HepG2 (cell line): ENCODE data around the gene IRF2BPL. TPM values are rescaled to one million over a fixed set of nuclear protein-coding genes. Genes with fewer than 3 reads are reported as not detected.

Source experiments
- ATF7 ChIP-seq, 2 experiments: fragments of 450-650 bp in 1 of 2; sonication (generic) in 1 of 2; formaldehyde crosslinking in 1 of 2; IDR thresholded peaks; 2 replicates each; pipeline versions ENCODE4 v1.4.0 to v1.6.1; 2016 to 2020; ENCODE audit warnings: antibody characterized with exemption in 1 of 2, mild to moderate bottlenecking in 1 of 2, missing genetic modification reagents in 1 of 2
- CCDC6 ChIP-seq: sonication (generic); formaldehyde crosslinking; IDR thresholded peaks from 2 replicates; pipeline ENCODE4 v1.8.1; 2022; ENCODE audit warnings: mild to moderate bottlenecking, missing genetic modification reagents, moderate library complexity
- CHD2 ChIP-seq: IDR thresholded peaks from 2 replicates; pipeline ENCODE4 v1.6.1; 2011; ENCODE audit warnings: low read depth, low read length, improper control_type of control experiment
- ETV5 ChIP-seq: IDR thresholded peaks from 2 replicates; pipeline ENCODE4 v1.6.1; 2018; ENCODE audit warnings: missing biosample characterization, missing genetic modification reagents, inconsistent platforms, borderline replicate concordance
- KDM5A ChIP-seq: fragments of 200-600 bp; sonication (generic); IDR thresholded peaks from 2 replicates; pipeline ENCODE4 v1.7.0; 2018; ENCODE audit warnings: antibody characterized with exemption, mild to moderate bottlenecking, low read length, borderline replicate concordance
- NFKB2 ChIP-seq: sonication (generic); formaldehyde crosslinking; IDR thresholded peaks from 2 replicates; pipeline ENCODE4 v1.4.0; 2020; ENCODE audit warnings: missing genetic modification reagents, borderline replicate concordance
- NONO ChIP-seq, 2 experiments: fragments of 450-650 bp in 1 of 2; sonication (generic) in 1 of 2; formaldehyde crosslinking in 1 of 2; IDR thresholded peaks in 1 of 2; conservative IDR thresholded peaks in 1 of 2; 2 replicates each; pipeline versions ENCODE4 v1.6.1 to v1.8.0; 2017 to 2022; ENCODE audit warnings: mild to moderate bottlenecking in 1 of 2, missing genetic modification reagents in 1 of 2, moderate library complexity in 1 of 2
- PLRG1 ChIP-seq: fragments of 450-650 bp; conservative IDR thresholded peaks from 2 replicates; pipeline ENCODE4 v1.6.1; 2016
- YY1 ChIP-seq: IDR thresholded peaks from 2 replicates; pipeline ENCODE4 v1.6.1; 2011; ENCODE audit warnings: low read length, low read depth, moderate library complexity, mild to moderate bottlenecking; ENCODE audit not compliant: insufficient read depth, insufficient replicate concordance
- ZNF441 ChIP-seq: sonication (generic); formaldehyde crosslinking; IDR thresholded peaks from 2 replicates; pipeline ENCODE4 v1.7.0; 2021; ENCODE audit warnings: missing genetic modification reagents, borderline replicate concordance
- ZNF501 ChIP-seq: sonication (generic); formaldehyde crosslinking; IDR thresholded peaks from 2 replicates; pipeline ENCODE4 v1.5.1; 2020; ENCODE audit warnings: mild to moderate bottlenecking, moderate library complexity, missing genetic modification reagents
- ZNF589 ChIP-seq: sonication (generic); formaldehyde crosslinking; conservative IDR thresholded peaks from 2 replicates; pipeline ENCODE4 v1.8.0; 2022; ENCODE audit warnings: mild to moderate bottlenecking, moderate library complexity, missing genetic modification reagents
- ZNF768 ChIP-seq: sonication (generic); formaldehyde crosslinking; IDR thresholded peaks from 2 replicates; pipeline ENCODE4 v1.4.0; 2020; ENCODE audit warnings: missing genetic modification reagents
- polyA plus RNA-seq, 8 experiments: library from polyadenylated mRNA; depleted of rRNA in 3 of 8; stranded (reverse) in 7 of 8; unstranded in 1 of 8; fragments of >200 nt; fragmentation: Illumina TruSeq in 4 of 8; extraction: Trizol in 4 of 8; gene quantifications; 2 replicates each; pipeline versions ENCODE4 v1.2.1 to v1.2.3, GENCODE V29; 2011 to 2016; ENCODE audit warnings: low read depth in 4 of 8, missing spikeins in 1 of 8, mixed read lengths in 1 of 8; ENCODE audit not compliant: insufficient read depth in 1 of 8
- total RNA-seq, 5 experiments: library from RNA; depleted of rRNA; stranded (reverse); fragments of >200 nt; fragmentation: Illumina TruSeq; extraction: Trizol; gene quantifications; 2 replicates each; pipeline ENCODE4 v1.2.3, GENCODE V29; 2016; ENCODE audit warnings: low read depth in 1 of 5
- TF ChIP-seq, protein P1 (sequence below): sonication (generic); formaldehyde crosslinking; IDR thresholded peaks from 2 replicates; pipeline ENCODE4 v1.5.1; 2020; ENCODE audit warnings: mild to moderate bottlenecking, moderate library complexity, missing genetic modification reagents
- TF ChIP-seq, protein P2 (sequence below): IDR thresholded peaks from 2 replicates; pipeline ENCODE4 v1.6.1; 2016
- TF ChIP-seq, protein P3 (sequence below), 2 experiments: sonication (generic) in 1 of 2; formaldehyde crosslinking in 1 of 2; IDR thresholded peaks; 2 replicates each; pipeline versions ENCODE4 v1.4.0 to v1.6.1; 2018 to 2020; ENCODE audit warnings: missing genetic modification reagents in 2 of 2, borderline replicate concordance in 1 of 2, low read depth in 1 of 2, mild to moderate bottlenecking in 1 of 2, missing biosample characterization in 1 of 2
- TF ChIP-seq, protein P4 (sequence below): sonication (generic); formaldehyde crosslinking; IDR thresholded peaks from 2 replicates; pipeline ENCODE4 v1.9.0; 2022; ENCODE audit warnings: missing genetic modification reagents, mild to moderate bottlenecking, borderline replicate concordance

The IRF2BPL gene
- total and polyA plus RNA-seq, 2 of the 13 experiments (the other 11 are each of a cell fraction or from before 2014, with no cell fraction given), result 6.6 to 8.4 TPM

DNA sequence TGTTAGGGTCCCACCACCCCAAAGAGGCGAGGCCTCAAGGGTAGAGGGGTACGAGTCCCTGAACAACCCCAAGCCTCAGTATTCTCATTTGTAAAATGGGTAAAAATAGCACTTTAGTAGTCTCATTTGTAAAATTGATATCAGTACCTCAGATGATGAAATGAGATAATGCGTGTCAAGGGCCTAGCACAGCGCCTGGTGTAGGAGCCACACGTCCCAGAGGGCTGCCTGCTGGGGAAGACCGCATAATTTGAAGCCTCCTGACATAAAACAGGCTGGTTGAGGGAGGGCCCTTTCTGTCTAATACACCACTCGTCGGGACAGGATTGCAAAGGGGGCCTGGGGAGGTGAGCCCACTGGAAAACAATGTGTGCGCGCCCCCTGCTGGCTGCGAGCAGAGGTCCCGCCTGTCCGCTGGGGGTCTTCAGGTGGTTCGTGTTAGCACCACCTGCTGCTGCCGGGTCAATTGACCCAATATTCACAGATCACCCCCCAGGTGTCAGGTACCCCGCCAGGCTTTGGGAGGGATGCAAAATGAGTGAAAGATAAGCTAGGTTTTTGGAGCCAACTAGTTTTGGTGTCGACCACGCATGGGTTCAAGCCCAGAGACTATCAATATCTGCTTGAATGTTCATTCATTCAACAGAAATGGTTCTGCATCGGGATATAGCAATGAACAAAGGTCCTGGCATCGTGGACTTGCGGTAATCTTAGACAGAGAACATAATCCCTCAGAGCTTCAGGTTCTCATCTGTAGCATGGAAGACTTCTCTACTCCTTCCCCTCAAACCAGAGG lies 24.7 kb upstream of the IRF2BPL start (continued):
- TF ChIP-seq ETV5 (CRISPR knock-in tag) (0 out of 2 replicates have a peak, but pooled peaks have one; percentile 19), ZNF768 (CRISPR knock-in tag) (peak; percentile 40; the same call in 1 of the 2 replicates), ATF7 (IDR thresholded peaks at IDR 0.05) (no peak), ATF7 (CRISPR knock-in tag; IDR thresholded peaks at IDR 0.05) (no peak), CHD2 (no peak), NONO (IDR thresholded peaks at IDR 0.05) (no peak), NONO (CRISPR knock-in tag; conservative IDR thresholded peaks at IDR 0.05) (0 out of 2 replicates have a peak, but pooled peaks have one; percentile 22), PLRG1 (no peak), NFKB2 (CRISPR knock-in tag) (0 out of 2 replicates have a peak, but pooled peaks have one; percentile 47), CCDC6 (CRISPR knock-in tag) (0 out of 2 replicates have a peak, but pooled peaks have one; percentile 46), YY1 (peak; percentile 30), ZNF501 (CRISPR knock-in tag) (peak; percentile 58), KDM5A (no peak), ZNF589 (CRISPR knock-in tag) (0 out of 2 replicates have a peak, but pooled peaks have one; percentile 42), ZNF441 (CRISPR knock-in tag) (no peak)
- TF ChIP-seq, protein P1, sequence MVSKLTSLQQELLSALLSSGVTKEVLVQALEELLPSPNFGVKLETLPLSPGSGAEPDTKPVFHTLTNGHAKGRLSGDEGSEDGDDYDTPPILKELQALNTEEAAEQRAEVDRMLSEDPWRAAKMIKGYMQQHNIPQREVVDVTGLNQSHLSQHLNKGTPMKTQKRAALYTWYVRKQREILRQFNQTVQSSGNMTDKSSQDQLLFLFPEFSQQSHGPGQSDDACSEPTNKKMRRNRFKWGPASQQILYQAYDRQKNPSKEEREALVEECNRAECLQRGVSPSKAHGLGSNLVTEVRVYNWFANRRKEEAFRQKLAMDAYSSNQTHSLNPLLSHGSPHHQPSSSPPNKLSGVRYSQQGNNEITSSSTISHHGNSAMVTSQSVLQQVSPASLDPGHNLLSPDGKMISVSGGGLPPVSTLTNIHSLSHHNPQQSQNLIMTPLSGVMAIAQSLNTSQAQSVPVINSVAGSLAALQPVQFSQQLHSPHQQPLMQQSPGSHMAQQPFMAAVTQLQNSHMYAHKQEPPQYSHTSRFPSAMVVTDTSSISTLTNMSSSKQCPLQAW, result peak; percentile 46; the same call in 1 of the 2 replicates
- TF ChIP-seq, protein P2, sequence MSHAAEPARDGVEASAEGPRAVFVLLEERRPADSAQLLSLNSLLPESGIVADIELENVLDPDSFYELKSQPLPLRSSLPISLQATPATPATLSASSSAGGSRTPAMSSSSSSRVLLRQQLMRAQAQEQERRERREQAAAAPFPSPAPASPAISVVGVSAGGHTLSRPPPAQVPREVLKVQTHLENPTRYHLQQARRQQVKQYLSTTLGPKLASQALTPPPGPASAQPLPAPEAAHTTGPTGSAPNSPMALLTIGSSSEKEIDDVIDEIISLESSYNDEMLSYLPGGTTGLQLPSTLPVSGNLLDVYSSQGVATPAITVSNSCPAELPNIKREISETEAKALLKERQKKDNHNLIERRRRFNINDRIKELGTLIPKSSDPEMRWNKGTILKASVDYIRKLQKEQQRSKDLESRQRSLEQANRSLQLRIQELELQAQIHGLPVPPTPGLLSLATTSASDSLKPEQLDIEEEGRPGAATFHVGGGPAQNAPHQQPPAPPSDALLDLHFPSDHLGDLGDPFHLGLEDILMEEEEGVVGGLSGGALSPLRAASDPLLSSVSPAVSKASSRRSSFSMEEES (CRISPR knock-in tag), result 0 out of 2 replicates have a peak, but pooled peaks have one; percentile 38
- TF ChIP-seq, protein P3, sequence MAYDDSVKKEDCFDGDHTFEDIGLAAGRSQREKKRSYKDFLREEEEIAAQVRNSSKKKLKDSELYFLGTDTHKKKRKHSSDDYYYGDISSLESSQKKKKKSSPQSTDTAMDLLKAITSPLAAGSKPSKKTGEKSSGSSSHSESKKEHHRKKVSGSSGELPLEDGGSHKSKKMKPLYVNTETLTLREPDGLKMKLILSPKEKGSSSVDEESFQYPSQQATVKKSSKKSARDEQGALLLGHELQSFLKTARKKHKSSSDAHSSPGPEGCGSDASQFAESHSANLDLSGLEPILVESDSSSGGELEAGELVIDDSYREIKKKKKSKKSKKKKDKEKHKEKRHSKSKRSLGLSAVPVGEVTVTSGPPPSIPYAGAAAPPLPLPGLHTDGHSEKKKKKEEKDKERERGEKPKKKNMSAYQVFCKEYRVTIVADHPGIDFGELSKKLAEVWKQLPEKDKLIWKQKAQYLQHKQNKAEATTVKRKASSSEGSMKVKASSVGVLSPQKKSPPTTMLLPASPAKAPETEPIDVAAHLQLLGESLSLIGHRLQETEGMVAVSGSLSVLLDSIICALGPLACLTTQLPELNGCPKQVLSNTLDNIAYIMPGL (CRISPR knock-in tag; IDR thresholded peaks at IDR 0.05; ENCODE audit: borderline replicate concordance in 1 of 2, low read depth in 1 of 2), result peak; percentile 39 to 77; a peak in 3 of 4 replicates
- TF ChIP-seq, protein P4, sequence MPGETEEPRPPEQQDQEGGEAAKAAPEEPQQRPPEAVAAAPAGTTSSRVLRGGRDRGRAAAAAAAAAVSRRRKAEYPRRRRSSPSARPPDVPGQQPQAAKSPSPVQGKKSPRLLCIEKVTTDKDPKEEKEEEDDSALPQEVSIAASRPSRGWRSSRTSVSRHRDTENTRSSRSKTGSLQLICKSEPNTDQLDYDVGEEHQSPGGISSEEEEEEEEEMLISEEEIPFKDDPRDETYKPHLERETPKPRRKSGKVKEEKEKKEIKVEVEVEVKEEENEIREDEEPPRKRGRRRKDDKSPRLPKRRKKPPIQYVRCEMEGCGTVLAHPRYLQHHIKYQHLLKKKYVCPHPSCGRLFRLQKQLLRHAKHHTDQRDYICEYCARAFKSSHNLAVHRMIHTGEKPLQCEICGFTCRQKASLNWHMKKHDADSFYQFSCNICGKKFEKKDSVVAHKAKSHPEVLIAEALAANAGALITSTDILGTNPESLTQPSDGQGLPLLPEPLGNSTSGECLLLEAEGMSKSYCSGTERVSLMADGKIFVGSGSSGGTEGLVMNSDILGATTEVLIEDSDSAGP (CRISPR knock-in tag), result peak; percentile 39
- TF ChIP-seq, all 625 proteins: peak for 73
